Neutrophil (primary cell): Measurements from ENCODE around the gene BRIP1.
"Not testable (repeated sequence)": the region's sequence is repeated elsewhere in the genome, so short reads cannot be mapped to it uniquely, and the experiment has no call there.

ENCODE experiments used
- H3K27ac ChIP-seq: fragments of 200-600 bp; sonication (generic); 2 replicates; pipeline ENCODE4 v1.5.1; 2016; ENCODE audit warnings: mild to moderate bottlenecking, moderate library complexity
- H3K27me3 ChIP-seq: fragments of 200-600 bp; sonication (generic); 2 replicates; pipeline ENCODE4 v1.6.0; 2016; ENCODE audit warnings: mild to moderate bottlenecking
- H3K36me3 ChIP-seq: fragments of 200-600 bp; sonication (generic); 2 replicates; pipeline ENCODE4 v1.5.1; 2017
- H3K4me1 ChIP-seq, 2 experiments: fragments of 200-600 bp in 1 of 2; sonication (generic) in 1 of 2; 1 replicate in 1 of 2; 2 replicates in 1 of 2; pipeline versions ENCODE4 v1.5.1 to v1.6.1; 2013 to 2016; ENCODE audit warnings: low read depth in 1 of 2, low read length in 1 of 2, mild to moderate bottlenecking in 1 of 2, moderate library complexity in 1 of 2; ENCODE audit not compliant: control insufficient read depth in 1 of 2, insufficient read depth in 1 of 2
- H3K4me3 ChIP-seq, 2 experiments: fragments of 200-600 bp in 1 of 2; sonication (generic) in 1 of 2; 1 replicate in 1 of 2; 2 replicates in 1 of 2; pipeline ENCODE4 v1.5.1; 2013 to 2016; ENCODE audit warnings: low read depth in 1 of 2, low read length in 1 of 2, mild to moderate bottlenecking in 1 of 2, moderate library complexity in 1 of 2
- H3K9me3 ChIP-seq: fragments of 200-600 bp; sonication (generic); 2 replicates; pipeline ENCODE4 v1.5.1; 2016
- CTCF ChIP-seq: fragments of 200-600 bp; sonication (generic); IDR thresholded peaks from 2 replicates; pipeline ENCODE4 v1.5.1; 2016; ENCODE audit warnings: antibody characterized with exemption

BRIP1 gene

DNA sequence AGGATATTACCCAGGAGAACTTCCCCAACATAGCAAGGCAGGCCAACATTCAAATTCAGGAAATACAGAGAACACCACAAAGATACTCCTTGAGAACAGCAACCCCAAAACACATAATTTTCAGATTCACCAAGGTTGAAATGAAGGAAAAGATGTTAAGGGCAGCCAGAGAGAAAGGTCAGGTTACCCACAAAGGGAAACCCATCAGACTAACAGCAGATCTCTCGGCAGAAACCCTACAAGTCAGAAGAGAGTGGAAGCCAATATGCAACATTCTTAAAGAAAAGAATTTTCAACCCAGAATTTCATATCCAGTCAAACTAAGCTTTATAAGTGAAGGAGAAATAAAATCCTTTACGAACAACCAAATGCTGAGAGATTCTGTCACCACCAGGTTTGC lies 188.7 kb downstream of the BRIP1 start:
- H3K9me3 ChIP-seq, H3K27me3 ChIP-seq, H3K4me3 ChIP-seq, H3K27ac ChIP-seq, H3K4me1 ChIP-seq, H3K36me3 ChIP-seq: not testable (repeated sequence)

DNA sequence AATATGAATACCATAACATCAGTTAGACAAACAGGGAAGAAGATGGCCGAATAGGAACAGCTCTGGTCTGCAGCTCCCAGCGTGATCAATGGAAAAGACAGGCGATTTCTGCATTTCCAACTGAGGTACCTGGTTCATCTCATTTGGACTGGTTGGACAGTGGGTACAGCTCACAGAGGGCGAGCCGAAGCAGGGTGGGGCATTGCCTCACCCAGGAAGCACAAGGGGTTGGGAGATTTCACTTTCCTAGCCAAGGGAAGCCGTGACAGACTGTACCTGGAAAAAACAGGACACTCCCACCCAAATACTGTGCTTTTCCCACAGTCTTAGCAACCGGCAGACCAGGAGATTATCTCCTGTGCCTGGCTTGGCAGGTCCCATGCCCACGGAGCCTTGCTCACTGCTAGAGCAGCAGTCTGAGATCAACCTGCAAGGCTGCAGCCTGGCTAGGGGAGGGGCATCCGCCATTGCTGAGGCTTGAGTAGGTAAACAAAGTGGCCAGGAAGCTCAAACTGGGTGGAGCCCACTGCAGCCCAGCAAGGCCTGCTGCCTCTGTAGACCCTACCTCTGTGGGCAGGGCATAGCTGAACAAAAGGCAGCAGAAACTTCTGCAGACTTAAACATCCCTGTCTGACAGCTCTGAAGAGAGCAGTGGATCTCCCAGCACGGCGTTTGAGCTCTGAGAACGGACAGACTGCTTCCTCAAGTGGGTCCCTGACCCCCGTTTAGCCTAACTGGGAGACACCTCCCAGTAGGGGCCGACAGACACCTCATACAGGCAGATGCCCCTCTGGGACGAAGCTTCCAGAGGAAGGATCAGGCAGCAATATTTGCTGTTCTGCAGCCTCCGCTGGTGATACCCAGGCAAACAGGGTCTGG lies 190.1 kb downstream of the BRIP1 start:
- H3K27ac ChIP-seq, H3K27me3 ChIP-seq, H3K4me1 ChIP-seq, H3K4me3 ChIP-seq, H3K36me3 ChIP-seq, H3K9me3 ChIP-seq: not testable (repeated sequence)

DNA sequence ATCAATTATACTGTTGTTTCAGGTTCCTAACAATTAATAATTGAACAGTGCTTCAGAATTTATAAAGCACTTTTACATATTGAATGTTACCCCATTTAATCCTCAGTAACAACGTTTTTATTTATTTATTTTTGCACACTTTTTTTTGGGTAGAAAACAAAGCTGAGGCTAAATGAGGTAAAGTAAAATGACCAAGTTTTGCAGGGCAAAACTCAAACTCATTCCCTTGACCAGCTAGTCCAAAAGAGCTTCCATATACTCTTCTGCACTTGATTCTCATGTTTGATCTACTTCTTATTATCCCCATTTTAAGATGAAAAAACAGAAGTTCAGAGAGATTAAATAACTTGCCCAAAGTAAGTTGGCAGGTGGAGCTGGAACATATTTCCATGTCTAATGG lies 191.2 kb downstream of the BRIP1 start:
- Histone ChIP-seq H3K36me3 (no peaks in the 10 kb centered on the region), H3K4me3 (no peak overlapping the region), H3K27me3 (no peaks in the 10 kb centered on the region), H3K4me1 (no peaks in the 10 kb centered on the region), H3K9me3 (no peaks in the 10 kb centered on the region), H3K27ac (no peak overlapping the region)
- no peak for TF ChIP-seq CTCF

DNA sequence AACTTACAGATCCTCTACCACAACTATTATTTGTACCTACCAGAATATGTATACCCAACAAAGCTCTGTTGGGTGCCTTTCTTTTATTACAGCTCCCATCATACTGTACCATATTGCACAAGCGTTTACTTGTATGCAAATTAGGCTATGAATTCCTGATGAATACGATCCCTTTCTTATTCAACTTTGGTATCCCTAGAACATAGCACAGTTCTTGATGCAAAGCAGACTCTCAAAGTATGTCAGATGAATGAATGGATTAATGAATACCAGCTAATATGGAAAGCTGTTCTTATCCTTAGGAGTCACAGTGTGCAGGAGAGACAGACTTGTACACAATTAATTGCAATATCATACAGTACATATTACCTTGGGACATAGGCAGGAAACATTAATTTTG lies 192.6 kb downstream of the BRIP1 start:
- Histone ChIP-seq H3K9me3 (no peaks in the 10 kb centered on the region), H3K27me3 (no peaks in the 10 kb centered on the region), H3K27ac (no peak overlapping the region), H3K36me3 (no peaks in the 10 kb centered on the region), H3K4me1 (no peaks in the 10 kb centered on the region), H3K4me3 (no peak overlapping the region)
- no peak for TF ChIP-seq CTCF

GRCh38 chr17:61669522-61669921 lies 193.8 kb downstream of the BRIP1 start:
- Histone ChIP-seq H3K36me3 (no peaks in the 10 kb centered on the region), H3K27me3 (no peaks in the 10 kb centered on the region), H3K27ac (no peak overlapping the region), H3K9me3 (no peaks in the 10 kb centered on the region), H3K4me3 (no peak overlapping the region), H3K4me1 (no peaks in the 10 kb centered on the region)
- TF ChIP-seq CTCF, result no peak

DNA sequence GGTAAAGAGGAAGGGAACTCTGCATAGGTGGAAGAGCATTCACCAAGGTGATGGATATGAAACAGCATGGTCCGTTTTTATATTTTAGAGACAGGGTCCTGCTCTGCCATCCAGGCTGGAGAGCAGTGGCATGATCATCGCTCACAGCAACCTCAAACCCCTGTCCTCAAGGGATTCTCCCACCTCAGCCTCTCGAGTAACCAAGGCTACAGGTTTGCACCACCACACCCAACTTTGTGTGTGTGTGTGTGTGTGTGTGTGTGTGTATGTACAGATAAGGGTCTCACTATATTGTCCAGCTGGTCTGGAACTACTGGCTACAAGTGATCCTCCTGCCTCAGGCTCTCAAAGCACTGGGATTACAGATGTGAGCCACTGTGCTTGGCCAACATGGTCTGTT lies 194.8 kb downstream of the BRIP1 start:
- no peak overlapping the region for H3K4me3 ChIP-seq
- no peaks in the 10 kb centered on the region for H3K36me3 ChIP-seq
- H3K27me3 ChIP-seq, result no peaks in the 10 kb centered on the region
- H3K27ac ChIP-seq, result no peak overlapping the region
- TF ChIP-seq CTCF, result no peak
- H3K4me1 ChIP-seq, result no peaks in the 10 kb centered on the region
- no peaks in the 10 kb centered on the region for H3K9me3 ChIP-seq

GRCh38 chr17:61666406-61667088 lies 196.8 kb downstream of the BRIP1 start:
- H3K4me3 ChIP-seq, H3K9me3 ChIP-seq, H3K4me1 ChIP-seq, H3K27me3 ChIP-seq, H3K27ac ChIP-seq, H3K36me3 ChIP-seq: not testable (repeated sequence)
